Measurements from ENCODE around the gene BAG3.

- TF ChIP-seq CTCF (IDR thresholded peaks at IDR 0.05; ENCODE audit: low read depth, low read length, poor library complexity, severe bottlenecking) (no peak), EZH2phosphoT487 (IDR thresholded peaks at IDR 0.05; ENCODE audit: borderline replicate concordance, low read length) (no peak)
Measured at GRCh38 chr10:119701861-119702260, 50.7 kb downstream of the BAG3 start.

Measured in DOHH2 (cell line).